ENCODE data around the gene C2orf92.

C2orf92 gene

DNA sequence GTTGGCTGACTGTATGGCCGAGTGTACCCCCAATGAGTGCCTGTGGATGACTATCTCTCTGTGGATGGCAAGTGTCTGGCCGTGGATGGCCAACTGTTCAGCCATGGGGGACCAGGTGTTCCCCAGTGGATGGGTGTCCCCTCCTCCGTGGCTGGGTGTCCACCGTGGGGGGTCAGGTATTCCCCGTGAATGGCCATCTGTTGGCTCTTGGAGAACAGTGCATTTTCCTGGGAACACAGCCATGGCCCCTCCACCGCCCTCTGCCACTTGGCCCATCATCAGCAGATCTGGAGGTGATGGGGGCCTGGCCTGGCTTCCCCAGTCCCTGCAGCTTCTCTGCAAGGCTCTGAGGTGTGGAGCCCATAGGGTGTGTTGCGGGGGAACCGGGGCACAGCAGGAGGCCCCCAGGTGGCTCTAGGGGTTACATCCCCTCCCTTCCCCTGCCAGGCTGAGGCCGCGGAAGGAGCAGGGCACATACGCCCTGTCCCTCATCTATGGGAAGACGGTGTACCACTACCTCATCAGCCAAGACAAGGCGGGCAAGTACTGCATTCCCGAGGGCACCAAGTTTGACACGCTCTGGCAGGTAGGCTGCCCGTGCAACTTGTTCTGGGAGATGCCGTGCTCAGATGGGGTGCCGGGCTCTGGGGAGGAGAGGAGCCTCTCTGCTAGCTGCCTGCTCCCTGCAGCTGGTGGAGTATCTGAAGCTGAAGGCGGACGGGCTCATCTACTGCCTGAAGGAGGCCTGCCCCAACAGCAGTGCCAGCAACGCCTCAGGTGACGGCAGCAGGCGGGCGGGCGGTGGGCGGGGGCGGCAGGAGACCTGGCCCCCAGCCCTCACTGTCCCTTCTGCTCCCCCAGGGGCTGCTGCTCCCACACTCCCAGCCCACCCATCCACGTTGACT lies 63.2 kb downstream of the C2orf92 start:
- DNase-seq = no peak

DNA sequence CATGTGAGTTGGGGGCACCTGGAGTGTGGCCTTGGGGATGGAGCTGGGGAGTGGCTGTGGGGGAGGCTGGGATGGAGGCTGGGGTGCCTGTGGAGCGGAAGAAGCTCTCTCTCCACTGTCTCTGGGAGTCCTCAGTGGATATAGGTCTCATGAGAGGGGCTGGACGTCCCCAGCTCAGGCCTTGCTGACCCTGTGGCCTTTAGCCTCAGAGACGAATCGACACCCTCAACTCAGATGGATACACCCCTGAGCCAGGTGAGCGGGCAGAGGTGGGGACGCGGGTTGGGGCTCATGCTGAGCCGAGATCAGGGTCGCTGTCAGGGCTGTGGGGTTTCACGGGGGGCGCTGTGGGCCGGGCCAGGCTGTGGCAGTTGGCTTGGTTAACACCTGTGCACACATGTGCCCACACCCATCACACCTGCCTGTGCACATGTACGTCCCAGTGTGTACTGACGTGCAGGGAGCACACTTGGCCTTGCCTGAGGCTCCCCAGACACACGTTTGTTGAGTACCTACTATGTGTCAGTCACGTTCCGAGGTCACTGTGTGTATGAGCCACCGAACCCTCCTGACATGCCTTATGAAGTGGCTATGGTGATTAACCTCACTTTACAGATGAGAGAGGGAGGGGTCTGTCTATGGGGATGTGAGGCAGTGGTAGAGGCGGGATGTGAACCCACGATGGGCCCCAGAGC lies 64.0 kb downstream of the C2orf92 start:
- no peak for DNase-seq

- DNase-seq = no peak
Measured at GRCh38 chr2:97734061-97735051, 64.8 kb downstream of the C2orf92 start.

DNA sequence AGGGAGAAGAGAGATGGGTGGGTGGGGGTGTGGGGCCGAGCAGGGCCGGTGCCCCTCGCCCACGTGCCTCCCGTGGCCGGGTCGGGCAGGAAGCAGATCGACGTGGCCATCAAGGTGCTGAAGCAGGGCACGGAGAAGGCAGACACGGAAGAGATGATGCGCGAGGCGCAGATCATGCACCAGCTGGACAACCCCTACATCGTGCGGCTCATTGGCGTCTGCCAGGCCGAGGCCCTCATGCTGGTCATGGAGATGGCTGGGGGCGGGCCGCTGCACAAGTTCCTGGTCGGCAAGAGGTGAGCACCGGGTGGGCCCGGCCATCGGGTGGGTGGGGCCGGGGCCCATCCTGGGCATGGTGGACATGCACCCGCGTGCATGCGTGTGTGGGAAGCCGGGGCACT lies 65.6 kb downstream of the C2orf92 start:
- no peak for DNase-seq

DNA sequence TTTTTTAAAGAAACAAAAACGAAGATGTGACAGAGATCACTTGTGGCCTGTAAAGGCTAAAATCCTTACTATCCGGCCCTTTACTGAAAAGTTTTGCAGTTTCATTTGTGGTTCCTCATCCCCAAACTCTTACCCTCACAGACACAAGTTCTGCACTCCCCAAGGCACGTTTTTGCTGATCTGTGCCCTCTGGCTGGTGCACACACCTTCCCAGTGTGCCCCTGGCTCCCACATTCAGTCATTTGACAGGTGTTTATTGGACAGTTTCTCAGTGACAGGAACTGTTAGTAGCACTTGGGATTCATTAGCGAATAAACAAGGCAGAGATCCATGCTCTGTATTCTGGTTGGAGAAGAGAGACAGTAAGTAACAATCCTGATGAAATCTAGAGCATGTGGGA lies 66.7 kb downstream of the C2orf92 start:
- no peak for DNase-seq

DNA sequence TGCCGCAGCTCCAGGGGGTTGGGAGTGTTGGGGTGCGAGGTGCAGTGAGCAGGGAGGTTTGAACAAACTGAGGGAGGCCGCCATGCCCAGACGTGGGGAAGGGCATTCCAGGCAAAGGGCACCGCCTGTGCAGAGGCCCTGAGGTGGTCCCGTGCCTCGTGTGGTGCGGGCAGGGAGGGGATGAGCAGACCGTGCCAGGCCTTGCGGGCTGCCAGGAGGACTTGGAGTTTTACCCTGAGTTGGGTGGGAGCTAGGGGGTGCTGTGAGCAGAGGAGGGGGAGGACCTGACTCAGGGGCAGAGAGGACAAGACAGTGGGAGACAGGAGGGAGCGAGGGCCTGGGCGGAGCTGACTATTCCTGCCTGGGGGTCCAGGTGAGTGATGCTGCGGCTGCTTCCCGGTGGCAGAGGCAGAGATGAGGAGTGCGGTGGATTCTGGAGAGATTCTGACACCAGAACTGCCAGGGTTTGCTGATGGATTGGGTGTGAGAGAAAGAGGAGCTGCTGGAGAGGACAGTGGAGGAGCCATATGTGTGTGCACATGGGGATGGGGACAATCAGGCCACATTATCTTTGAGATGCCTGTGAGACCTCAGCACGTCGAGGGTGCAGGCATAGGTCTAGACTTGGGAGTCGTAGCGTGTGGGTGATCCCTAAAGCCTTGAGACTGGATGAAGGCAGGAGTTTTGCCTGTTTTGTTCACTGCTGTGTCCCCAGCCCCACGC lies 67.3 kb downstream of the C2orf92 start:
- no peak for DNase-seq

DNA sequence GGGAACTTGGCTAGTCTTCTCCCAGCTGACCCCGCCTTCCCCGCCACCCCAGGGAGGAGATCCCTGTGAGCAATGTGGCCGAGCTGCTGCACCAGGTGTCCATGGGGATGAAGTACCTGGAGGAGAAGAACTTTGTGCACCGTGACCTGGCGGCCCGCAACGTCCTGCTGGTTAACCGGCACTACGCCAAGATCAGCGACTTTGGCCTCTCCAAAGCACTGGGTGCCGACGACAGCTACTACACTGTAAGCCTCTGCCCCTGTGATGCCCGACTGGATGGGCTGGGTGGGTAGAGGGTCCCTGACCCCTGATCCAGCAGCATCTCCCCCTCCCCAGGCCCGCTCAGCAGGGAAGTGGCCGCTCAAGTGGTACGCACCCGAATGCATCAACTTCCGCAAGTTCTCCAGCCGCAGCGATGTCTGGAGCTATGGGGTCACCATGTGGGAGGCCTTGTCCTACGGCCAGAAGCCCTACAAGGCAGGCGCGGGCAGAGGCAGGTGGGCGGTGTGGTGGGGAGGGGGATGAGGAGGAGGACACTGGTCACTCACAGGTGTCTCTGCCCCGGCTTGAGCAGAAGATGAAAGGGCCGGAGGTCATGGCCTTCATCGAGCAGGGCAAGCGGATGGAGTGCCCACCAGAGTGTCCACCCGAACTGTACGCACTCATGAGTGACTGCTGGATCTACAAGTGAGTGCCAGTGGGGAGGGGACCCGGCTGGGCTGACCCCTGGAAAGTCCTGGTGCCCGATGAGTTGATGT lies 68.1 kb downstream of the C2orf92 start:
- no peak for DNase-seq

- no peak for DNase-seq
Measured at GRCh38 chr2:97738179-97739019, 68.9 kb downstream of the C2orf92 start.

DNA sequence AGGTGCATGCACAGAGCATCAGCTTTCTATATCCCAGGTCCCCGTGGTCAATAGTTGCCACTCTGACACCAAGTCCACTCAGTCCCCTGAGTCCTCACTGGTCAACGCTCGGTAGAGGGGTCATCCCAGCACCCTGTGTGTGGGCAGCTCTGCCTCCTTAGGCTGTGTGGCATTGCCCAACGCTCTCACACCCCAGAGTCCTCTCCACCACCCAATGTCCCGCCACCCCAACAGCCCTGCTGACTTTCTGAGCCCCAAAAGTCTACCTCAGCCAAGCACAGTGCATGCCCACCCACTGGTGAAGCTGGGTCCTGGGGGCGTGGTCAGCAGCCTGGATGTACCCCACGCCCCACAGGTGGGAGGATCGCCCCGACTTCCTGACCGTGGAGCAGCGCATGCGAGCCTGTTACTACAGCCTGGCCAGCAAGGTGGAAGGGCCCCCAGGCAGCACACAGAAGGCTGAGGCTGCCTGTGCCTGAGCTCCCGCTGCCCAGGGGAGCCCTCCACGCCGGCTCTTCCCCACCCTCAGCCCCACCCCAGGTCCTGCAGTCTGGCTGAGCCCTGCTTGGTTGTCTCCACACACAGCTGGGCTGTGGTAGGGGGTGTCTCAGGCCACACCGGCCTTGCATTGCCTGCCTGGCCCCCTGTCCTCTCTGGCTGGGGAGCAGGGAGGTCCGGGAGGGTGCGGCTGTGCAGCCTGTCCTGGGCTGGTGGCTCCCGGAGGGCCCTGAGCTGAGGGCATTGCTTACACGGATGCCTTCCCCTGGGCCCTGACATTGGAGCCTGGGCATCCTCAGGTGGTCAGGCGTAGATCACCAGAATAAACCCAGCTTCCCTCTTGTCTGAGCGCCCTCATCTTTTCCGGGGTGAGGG lies 69.7 kb downstream of the C2orf92 start:
- no peak for DNase-seq

GRCh38 chr2:97739893-97740245 lies 70.4 kb downstream of the C2orf92 start:
- DNase-seq = no peak

DNA sequence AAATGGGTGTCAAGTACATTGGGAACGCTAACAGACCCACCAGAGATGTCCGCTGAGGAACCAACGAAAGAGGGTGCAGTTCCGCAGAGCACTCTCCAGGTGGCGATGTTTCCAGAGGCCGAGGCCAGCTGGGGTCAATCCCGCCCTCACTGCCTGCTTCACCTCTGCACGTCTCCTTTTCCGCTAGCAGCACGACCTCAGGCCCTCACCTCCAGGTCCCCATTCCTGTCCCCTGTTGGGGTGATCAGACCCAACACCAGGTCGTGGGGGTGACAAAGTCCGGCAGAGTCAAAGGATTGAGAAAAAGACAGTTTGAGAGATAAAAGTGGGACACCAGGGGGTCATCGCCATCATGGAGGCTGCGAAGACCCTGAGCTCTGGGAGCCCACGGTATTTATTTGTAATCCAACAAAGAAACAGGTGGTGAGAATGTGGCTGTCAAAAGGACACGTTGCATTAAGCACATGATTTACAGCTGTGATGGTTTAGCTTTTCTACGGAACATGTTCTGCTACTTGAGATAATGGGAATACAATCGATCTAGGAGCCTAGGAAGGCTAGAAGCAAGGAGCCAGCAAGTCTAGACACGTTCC lies 71.2 kb downstream of the C2orf92 start:
- DNase-seq = peak; percentile 29

GRCh38 chr2:97741251-97741650 lies 71.7 kb downstream of the C2orf92 start:
- DNase-seq = no peak

DNA sequence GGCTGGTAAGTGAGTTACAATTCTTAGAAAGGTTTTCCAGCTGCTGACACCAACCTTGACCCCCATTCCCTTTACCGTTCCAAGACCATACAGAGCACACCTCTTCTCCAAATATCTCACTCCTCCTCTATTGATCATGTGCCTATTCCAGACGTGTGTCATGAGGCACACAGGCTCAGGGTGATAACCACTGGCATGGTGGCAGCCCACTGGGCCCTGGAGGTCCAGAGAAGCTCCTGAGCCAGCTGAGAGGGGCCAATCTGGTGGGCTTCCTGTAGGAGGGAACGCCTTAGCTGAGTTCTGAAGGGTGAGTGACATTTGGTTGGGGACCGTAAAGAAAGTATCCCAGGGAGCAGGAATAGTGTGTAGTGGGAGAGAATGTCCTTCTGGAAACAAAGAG lies 72.2 kb downstream of the C2orf92 start:
- no peak for DNase-seq

DNA sequence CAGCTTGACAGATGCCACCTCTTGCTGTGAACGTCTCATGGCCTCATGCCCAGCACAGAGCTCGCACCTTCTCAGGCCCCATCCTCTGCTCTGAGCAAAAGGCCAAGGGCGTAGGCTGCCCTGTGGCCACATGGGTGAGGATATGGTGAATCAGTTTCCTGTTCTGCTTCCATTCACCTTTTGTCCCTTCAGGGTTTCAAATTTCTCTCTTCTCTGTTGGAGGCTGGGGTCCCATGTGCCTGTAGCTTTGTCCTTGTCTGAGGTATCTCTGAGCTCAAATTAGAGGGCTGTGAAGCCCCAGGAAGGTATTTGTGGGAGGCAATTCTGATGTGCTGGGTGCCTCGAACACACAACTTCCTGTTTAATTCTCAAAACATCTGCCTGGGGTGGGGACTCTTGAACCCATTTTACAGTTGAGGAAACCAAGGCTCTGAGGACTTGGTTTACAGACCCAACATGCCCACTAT lies 72.9 kb downstream of the C2orf92 start:
- DNase-seq = peak; percentile 46

GRCh38 chr2:97743913-97744312 lies 74.4 kb downstream of the C2orf92 start:
- no peak for DNase-seq

DNA sequence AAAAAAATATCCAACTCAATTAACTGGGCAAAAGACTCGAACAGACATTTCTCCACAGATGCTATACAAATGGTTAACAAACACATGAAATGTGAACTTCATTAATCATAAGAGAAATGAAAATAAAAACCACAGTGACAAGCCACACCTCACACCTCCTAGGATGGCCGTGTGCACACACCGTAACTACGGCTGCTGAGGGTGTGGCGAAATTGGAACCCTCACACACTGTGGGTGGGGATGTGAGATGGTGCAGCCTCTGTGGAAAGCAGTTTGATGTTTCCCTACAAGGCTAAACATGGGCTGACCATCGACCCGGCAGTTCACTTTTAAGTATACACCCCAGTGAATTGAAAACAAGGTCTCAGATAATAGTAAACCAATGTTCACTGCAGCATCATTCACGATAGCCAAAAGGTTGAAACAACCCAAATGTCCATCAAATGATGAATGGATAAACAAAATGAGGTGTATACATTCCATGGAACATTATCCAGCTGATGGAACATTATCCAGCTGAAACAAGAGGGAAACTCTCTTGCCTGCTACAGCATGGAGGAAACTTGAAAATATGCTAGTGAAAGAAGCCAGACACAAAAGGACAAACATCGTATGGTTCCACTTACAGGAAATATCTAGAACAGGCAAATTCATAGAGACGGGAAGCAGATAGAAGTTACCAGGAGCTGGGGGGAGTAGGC lies 76.1 kb downstream of the C2orf92 start:
- DNase-seq = peak; percentile 43

GRCh38 chr2:97747285-97747684 lies 77.8 kb downstream of the C2orf92 start:
- DNase-seq = no peak

DNA sequence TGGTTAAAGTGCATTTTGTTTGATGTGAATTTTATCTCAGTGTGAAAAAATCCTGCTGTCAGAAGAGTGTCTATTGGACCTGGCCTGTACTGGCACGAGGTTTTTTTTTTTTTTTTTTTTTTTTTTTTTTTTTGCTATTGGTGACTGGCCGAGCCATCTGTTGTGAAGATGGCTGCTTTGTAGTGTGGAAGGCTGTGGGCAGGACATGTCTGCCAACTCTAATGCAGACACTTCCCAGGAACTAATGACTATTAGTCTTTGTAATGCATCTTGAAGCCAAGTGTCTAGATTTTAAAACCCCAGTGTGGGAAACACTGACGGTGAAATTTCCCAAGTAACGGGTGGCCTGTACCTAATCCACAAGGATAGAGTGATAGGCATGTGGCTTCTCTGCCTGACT lies 78.2 kb downstream of the C2orf92 start:
- DNase-seq = no peak

Measured in activated gamma-delta T cell treated with Interleukin-2 at 50 U/mL for 16 hours (primary cell).